Activated CD4-positive, alpha-beta T cell treated with anti-CD3 and anti-CD28 coated beads for 24 hours (primary cell): ENCODE data around the gene CPPED1.

Experiments used
- DNase-seq, 2 donors: peaks; one replicate each; pipeline ENCODE4 v3.0.0-alpha.2; 2020; ENCODE audit warnings: low read depth in 2 of 2

CPPED1 gene

DNA sequence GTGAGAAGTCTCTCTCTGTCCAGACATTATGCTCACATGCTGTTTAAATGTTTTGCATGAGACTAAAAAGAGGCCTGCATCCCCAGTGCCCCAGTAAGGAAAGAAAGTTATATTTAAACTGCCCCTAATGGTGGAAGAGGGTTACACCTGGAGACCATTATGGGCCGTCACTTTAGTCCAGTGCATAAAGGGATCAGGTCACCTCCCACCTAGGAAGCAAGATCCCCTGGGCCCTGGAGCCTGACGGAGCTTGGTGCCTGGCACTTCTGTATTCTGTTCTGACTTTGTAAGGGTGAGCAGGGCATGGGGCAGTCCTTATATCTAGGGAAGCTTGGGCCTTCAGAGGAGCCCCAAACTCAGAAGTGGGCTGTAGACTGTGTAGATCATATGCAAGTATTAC, 67.9 kb downstream of the CPPED1 start:
- DNase-seq: no peak

DNA sequence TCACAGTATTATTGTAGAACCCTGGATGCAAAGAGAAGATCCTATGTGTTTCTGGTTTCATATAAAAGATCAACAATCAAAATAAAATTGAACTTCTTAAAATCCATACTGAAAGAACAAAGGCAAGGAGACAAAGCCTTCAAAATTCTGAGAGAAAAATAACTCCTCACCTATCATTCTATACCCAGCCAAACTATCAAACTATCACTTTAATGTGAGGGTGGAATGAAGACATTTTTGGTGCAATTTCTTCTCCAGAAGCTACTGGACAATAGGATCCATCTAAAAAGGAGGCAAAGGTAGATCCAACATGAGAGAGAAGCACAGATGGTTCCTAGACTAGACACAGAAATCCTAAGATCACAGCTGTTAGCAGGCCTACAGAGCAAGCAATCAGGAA, 71.1 kb downstream of the CPPED1 start:
- no peak for DNase-seq

DNA sequence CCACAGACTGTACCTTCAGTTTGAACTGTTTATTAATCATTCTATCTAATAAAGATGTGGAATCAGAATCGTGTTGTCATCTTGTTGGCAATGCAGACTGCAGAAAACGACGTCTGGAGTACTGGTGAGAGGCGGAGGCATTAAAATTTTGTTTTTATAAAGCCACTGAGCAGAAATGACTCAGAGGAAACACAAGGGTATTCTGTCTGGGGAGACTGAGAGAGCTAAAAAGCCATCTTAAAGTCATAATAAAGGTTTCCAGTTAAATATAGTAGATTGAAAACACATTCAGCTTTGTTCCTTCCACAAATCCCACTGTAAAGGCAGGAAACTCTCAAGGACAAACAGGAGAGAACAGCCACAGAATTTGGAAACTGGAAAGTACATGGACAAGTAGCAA, 74.2 kb downstream of the CPPED1 start:
- DNase-seq: no peak

DNA sequence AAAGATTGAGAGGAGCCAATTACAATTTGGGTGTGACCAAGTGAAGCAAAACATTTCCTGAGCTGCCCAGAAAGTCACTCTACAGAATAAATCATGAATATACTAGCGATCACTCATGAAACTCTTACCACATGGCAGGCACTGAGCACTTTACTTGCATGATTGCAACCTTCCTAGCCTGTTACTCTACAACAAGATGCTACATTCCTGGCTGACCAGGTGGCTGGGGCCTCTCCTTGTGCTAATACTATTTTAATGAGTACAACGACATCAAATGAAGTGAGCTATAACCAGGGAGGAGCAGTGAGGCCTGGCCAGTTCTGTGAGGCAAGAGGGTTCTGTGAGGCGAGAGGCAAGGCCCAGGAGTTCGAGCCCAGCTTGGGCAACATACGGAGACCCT, 75.2 kb downstream of the CPPED1 start:
- no peak for DNase-seq

DNA sequence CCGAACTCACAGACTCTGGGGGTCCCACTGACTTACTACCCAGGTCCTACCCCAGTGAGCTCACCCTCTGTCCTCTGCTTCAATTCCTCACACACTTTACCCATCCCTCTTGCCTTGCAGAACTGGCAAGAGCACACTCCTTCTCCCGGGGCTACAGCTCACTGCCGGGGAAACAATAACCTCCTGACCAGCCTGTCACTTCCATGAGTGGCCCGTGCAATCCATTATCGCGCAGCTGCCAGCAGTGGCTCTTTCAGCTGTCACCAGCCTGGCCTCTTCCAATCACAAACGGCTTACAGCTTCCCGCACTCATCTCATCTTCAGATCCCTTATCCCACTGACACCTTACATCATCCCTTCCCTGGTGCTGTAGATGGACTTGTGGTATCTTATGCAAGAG, 79.5 kb downstream of the CPPED1 start:
- DNase-seq: no peak

DNA sequence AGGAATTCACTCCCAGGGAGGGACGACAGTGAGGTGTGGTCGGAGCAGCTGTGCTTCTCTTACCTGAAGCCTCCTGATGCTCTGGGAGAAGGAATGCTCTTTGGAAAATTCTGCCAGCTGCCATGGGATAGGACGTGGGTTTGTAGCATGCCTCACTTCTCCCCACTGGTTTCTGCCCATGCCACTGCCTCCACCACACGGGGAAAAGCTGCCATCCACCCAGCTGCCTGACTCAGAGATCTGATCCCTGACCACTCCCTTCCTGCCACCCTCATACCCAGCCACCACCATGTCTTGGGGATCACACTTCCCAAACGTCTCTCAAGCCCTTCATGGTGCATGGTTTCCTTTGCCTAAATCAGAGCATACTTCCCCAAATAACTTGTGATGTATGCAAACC, 80.0 kb downstream of the CPPED1 start:
- DNase-seq: no peak

DNA sequence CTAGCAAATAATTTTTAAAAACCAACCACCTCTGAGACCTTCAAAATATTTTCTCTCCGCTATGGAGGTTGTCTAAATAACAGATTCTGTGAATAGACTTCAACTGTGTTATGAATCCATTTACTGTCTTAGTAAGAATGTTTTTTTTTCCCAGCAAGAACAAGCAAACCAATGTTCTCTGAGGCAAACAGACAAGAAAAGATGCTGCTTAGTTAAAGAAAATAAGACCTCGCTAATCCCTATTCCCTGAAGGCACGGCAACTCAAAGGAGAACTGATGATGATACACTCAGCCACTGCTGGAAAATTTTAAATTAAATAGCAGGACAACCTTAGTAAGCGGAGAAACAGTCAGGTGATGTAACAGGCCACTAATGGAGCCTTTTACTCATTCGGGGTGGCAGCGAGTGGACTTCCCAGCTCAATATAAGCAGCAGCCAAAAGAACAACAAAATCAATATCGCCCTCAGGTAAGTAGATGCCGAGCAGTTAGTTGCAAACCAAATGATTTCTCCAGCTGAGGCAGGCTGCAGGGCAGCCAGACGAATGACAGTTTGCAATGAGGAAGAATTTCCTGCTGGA, 81.8 kb downstream of the CPPED1 start:
- DNase-seq: no peak

DNA sequence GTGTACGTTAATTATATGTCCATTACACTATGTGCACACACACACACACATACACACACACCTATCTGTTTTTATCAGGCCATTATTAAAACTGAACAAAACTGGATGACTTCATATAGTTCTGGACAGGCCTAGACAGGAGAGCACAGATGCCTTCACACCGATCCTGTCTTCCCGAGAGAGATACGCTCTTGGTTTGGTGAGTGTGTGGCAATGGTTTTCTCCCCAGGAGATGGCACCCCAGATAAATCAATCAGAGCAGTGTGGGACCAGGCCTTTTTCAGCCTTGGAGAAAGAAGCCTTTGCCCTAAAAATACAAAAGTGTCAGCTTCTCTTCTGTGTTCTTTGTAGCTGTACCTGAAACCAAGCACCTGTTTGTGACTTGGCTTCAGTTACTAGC, 83.7 kb downstream of the CPPED1 start:
- no peak for DNase-seq

DNA sequence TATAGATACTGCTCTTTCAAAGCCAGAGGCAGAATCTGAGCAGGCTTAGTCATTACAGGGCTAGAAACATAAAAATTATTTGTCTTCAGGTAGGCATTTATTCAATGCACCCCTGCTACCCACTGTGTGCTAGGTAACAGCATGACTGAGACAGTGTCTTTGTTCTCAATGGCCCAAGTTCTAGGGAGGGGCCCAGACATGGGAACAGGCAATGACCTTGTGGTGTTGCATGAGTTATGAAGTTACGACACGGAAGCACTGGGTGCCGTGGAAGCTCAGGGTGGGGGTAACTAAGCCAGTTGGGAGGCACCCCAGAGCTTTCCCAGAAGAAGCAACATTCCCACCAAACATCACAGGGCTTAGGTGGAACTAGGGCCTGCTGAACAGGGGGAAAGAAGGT, 87.0 kb downstream of the CPPED1 start:
- DNase-seq: no peak

DNA sequence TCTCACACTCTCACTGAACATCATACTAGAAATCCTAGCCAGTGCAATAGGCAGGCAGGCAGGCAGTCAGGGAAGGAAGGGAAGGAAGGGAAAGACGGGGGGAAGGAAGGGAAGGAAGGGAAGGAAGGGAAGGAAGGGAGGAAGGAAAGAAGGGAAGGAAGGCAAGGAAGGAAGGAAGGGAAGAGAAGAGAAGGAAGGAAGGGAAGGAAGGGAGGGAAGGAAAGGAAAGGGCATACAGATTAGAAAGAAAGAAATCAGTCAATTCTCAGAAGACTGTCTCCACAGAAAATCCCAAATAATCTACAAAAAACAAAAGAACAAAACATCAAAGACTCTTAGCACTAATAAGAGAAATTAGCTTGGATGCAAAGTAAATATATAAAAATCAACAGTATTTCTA, 93.9 kb downstream of the CPPED1 start:
- DNase-seq: no peak

DNA sequence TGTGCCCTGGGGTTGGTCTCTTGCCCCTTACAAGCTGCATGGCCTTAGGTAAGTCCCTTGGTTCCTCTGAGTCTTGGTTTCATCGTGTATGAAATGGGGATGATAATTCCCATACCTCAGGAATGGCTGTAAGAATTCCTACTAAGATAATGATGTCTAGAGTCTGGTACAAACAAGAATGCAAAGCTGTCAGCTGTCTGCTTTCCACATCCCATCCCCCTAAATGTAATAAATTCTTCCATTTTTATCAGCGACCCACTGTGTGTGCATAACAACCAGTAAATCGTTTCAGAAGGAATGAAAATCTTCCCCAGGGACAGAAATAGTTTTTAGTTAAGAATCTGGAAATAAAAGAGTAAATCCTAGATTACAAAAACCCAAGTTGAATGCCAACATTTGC, 95.4 kb downstream of the CPPED1 start:
- DNase-seq: no peak

DNA sequence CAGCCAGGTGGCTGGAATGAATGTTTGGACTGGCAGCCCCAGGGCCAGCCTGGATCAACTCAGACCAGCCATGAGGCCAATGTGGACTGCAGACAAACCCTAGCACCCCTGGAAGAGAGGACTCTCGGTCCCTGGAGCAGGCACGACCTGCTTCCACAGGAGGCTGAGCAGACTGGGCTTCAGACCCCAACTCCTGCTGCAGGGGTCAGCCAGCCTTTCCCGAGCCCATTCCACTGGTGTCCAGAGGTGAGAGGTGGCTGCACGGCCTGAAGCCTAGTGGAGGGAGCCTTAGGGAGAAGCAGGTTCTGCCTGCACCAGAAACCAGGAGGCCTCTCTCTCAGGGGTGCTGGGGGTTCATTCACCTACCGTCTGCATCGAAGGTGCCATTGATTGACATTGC, 97.1 kb downstream of the CPPED1 start:
- DNase-seq: no peak

DNA sequence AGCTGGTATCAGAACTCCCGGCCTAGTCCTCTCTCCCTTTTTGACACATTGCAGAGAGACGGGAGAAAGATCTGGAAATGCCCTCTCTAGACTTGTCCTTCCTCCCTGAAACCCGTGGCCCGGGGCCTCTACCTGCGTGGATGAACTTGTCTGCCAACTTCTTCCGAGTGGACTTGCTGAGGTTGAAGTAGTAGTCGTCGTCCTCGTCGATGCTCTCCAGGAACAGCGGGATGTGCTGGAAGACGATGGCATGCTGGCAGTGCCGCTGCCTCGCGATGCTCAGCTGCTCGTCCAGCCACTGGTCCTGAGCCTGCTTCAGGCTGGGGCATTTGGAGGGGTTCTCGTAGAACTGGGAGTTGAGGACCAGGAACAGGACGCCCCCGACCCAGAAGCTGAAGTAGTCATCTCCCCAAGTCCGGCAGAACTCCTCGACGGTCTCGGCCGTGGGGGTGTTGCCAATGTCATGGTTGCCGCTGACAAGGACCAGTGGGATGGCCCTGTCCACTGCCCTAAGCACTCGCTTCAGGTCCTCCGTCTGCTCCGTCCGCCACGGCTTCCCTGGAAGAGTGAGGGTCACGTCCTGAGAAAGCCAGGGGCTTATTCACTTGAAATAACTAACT, 99.1 kb downstream of the CPPED1 start:
- no peak for DNase-seq

DNA sequence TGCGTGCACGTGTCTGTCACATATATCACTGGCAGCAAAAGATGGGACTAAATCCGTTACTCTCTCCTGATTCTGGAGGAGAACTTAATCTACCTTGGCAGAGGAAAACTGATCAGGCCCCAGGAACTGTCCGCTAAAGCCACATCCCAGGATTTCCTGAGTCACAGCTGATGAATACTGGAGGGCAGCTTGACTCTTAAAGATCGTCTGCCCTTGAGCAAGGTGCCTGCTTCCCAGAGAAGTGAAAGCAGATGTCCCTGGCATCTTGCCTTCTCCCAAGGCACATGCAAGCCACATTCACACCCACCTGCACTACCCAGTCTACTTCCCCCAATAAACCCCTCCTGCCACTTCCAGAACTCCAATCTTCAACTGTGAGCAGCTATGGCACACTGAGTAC, 99.8 kb downstream of the CPPED1 start:
- no peak for DNase-seq

DNA sequence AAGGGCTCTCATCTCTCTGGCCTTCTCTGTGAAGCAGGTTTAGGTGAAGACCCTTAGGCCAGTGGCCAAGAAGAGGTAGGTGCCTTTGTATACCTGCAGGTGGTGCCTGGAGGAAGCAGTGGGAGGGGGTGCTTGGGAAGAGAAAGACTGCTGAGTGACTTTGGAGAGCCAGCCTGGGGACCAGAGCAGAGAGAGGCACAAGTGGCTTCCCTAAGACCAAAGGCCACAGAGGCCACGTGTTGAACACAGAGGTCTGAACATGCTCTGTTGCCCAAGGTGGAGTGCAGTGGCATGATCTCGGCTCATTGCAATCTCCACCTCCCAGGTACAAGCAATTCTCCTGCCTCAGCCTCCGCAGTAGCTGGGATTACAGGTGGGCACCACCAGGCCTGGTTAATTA, 103.5 kb downstream of the CPPED1 start:
- DNase-seq: no peak

DNA sequence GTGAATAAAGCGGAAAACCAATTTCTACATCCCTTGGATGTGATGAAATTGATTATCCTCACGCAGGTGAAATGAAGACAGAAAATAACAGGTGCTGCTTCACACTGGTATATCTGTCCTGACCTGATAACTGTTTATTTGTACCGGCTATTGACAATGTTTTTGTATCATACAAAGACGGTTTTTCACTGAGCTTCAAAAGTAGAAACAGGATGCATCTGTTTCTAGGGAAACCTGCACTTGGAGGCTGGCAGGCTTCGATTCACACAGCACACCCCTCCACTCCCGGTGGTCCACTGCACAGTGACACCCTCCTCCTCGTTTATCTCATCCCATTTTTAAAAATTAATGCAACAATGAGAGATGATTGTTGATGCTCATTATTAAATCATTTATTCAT, 104.5 kb downstream of the CPPED1 start:
- no peak for DNase-seq

DNA sequence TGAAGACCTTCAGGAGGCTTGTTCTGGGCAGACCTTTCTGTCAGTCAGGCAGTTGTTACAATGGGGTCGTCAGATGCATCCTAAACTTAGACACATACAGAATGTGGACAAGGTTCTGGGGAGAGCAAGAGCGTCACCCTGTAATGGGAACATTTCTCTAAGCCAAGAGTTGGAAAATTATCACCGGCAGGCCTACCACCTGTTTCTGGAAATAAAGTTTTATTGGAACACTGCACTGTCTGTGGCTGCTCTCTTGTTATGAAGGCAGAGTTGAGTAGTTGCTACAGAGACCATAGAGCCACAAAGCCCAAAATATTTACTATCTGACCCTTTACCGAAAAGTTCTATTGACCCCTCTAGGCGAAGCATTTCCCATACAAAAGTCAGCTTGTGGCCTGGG, 106.2 kb downstream of the CPPED1 start:
- DNase-seq: no peak

DNA sequence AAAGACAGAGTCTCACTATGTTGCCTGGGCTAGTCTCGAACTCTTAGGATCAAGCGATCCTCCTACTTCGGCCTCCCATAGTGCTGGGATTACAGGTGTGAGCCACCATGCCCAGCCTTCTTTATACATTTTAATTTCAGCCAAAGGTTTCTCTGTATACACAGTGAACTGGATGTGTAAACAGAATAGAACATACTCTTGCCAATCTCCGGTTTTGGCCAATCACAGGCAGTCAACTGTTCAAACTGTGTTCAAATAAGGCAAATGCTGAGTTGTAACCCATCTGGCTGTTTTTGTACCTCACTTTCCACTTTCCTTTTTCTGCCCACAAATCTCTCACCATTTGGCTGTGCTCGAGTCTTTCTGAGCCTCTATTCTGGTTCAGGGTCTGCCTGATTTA, 108.2 kb downstream of the CPPED1 start:
- DNase-seq: no peak

DNA sequence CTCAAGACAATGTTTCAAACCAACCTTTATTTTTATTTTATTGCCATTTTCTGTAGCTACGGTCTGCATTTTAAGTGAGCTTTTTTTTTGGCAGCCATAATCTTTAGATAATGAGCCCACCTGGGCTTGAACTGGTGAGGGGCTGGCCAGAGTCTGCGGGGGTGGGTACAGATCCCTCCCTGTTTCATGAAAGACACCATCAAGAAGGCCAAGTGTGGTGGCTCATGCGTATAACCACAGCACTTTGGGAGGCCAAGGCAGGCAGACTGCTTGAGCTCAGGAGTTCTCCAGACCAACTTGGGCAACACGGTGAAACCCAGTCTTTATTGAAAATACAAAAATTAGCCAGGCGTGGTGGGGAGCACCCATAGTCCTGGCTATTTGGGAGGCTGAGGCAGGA, 113.7 kb downstream of the CPPED1 start:
- DNase-seq: no peak

DNA sequence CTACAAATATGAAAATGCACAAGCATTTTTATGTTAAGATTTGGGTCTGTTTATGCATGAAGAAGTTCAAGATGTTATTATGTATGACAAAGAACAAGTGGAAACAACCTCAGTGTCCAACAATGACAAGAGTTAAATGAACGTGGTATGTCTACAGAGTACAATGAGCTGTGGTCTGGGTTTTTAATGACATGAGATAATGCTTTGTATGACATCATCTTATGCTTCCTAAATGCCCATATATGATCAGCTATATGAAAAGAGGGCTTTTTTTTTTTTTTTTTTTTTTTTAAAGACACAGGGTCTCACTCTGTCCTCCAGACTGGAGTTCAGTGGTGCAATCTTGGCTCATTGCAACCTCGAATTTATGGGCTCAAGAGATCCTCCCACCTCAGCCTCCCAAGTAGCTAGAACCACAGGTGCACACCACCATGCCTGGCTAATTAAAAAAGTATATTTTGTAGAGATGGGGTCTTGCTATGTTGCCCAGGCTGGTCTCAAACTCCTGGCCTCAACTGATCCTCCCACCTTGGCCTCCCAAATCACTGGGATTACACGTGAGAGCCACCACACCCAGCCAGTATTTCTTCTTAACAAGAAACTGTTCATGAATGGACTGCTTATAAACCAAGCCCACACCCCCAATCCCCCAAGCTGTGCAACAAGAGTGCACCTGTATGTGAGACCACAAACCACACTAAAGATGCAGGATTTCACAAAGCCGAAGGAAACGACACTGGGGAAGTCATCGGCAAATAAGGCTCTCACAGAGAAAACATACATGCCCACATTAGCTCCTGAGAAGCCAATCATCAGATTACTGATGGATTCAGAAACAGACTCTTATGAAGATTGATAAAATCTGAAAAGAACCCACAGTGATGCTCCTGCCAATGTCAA, 114.5 kb downstream of the CPPED1 start:
- no peak for DNase-seq

DNA sequence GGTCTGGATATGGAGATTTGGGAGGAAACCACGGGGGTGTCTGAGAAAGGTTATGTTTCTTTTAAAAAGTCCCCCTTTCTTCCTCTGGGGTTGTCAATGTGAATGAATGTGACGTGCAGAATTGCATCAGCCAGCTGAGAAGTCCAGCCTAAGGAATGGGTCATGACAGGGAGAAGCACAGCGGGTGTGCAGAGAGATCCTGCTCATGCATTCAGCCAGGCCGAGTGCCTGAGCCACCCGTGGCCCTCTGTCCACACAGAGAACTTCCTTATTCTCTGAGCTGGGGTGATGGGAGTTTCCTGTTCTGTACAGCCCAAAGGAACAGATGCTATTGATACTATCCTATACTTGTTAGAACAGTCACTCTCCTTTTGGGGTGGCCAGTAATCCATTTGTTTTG, 117.9 kb downstream of the CPPED1 start:
- no peak for DNase-seq

DNA sequence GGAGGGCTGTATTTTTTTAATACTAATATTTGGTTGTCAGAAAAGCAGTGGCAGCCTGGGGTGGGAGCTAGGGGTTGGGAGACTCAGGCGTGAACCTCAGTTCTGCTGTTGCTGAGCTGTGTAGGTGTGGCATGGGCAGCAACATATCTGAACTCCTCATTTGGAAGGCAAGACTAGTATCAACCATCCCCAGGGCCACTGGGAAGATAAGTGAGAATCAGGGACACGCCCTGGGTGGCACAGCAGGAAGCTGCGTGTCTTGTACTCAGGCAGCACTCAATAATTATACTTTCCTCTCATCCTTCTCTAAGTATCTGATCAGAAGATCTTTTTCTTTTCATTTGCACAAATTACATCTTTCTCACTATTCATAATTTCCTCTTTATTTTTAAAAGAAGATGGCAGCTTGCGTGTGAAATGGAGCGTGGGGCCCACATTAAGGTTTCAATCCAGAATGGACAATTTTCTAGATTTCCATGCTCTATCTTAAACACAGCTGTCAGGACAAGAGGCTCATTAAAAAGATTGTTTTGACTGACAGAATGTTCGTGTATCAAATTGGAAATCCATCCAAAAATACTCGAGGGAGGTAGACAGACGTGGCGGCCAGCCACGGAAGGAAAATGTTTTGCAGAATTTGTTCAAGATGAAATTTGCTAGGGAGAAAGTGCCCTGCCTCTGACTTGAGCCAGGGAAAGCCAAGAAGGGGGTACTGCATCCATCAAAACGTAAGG, 121.1 kb downstream of the CPPED1 start:
- no peak for DNase-seq

DNA sequence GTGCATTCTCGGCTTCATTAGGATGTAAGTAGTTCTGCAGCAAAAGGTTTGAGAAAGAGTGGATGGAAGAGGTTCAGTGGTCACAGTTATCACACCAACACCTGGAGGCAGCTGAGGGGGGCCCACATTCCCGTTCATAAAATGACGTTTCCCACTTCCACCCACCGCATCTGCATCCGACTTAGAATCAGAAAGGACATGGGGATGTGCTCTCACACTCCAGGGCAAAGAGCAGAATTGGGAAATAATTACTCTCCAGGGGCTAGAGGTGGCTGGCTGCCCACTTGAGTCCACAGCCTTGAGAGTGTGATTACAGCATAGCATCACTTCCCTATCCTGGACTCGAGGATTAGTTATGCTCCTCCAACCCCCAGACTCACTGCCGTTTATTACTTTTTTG, 122.0 kb downstream of the CPPED1 start:
- no peak for DNase-seq
